Cerebellar nuclear complex (tissue), 1 donor: ENCODE results near the gene EPB41L2.

ENCODE experiments used
- DNase-seq, 2 experiments: peaks; one replicate each; lab custom pipeline; 2025; lab: John Stamatoyannopoulos, UW

EPB41L2 gene

GRCh38 chr6:130975325-130975724, 87.7 kb downstream of the EPB41L2 start:
- DNase-seq, result no peak

GRCh38 chr6:130973521-130974277, 89.3 kb downstream of the EPB41L2 start:
- no peak for DNase-seq

GRCh38 chr6:130971504-130971903, 91.5 kb downstream of the EPB41L2 start:
- DNase-seq, result no peak

- no peak for DNase-seq
These were observed 92.1 kb downstream of the EPB41L2 start for GRCh38 chr6:130970839-130971410.

GRCh38 chr6:130969791-130970491, 93.1 kb downstream of the EPB41L2 start:
- no peak for DNase-seq

- no peak for DNase-seq
These were observed 93.9 kb downstream of the EPB41L2 start for GRCh38 chr6:130969166-130969565.

GRCh38 chr6:130968476-130968875, 94.6 kb downstream of the EPB41L2 start:
- no peak for DNase-seq

GRCh38 chr6:130967502-130968445, 95.3 kb downstream of the EPB41L2 start:
- peak in 1 of 2 experiments; percentile 7 for DNase-seq

- DNase-seq, result no peak
These were observed 96.6 kb downstream of the EPB41L2 start for GRCh38 chr6:130966344-130966980.

- DNase-seq, result no peak
These were observed 97.4 kb downstream of the EPB41L2 start for GRCh38 chr6:130965656-130966055.

- no peak for DNase-seq
These were observed 98.0 kb downstream of the EPB41L2 start for GRCh38 chr6:130964808-130965604.

- no peak for DNase-seq
These were observed 98.8 kb downstream of the EPB41L2 start for GRCh38 chr6:130964289-130964688.

- DNase-seq, result no peak
These were observed 100.1 kb downstream of the EPB41L2 start for GRCh38 chr6:130962966-130963365.

GRCh38 chr6:130961148-130961547, 101.9 kb downstream of the EPB41L2 start:
- no peak for DNase-seq

- no peak for DNase-seq
These were observed 103.1 kb downstream of the EPB41L2 start for GRCh38 chr6:130959951-130960350.

GRCh38 chr6:130958468-130958867, 104.6 kb downstream of the EPB41L2 start:
- no peak for DNase-seq

- DNase-seq, result no peak
These were observed 107.3 kb downstream of the EPB41L2 start for GRCh38 chr6:130955755-130956154.

- DNase-seq, result no peak
These were observed 113.5 kb downstream of the EPB41L2 start for GRCh38 chr6:130949553-130949952.

GRCh38 chr6:130947464-130947863, 115.6 kb downstream of the EPB41L2 start:
- DNase-seq, result no peak

GRCh38 chr6:130946076-130946475, 117.0 kb downstream of the EPB41L2 start:
- no peak for DNase-seq
